Natural killer cell (primary cell): ENCODE results near the gene SNX24. TPM values are rescaled to one million over a fixed set of nuclear protein-coding genes. Genes with fewer than 3 reads are reported as not detected.

Source experiments
- ATAC-seq, 3 donors: fragments of 150-1000 bp in 2 of 3; fragments of 200-7000 bp in 1 of 3; cut with Tn5 transposase; 1 replicate in 1 of 3; 2 replicates in 2 of 3; pipeline ENCODE4 v1.10.0; 2021; ENCODE audit warnings: mild to moderate bottlenecking in 2 of 3, moderate library complexity in 2 of 3
- DNase-seq, 2 donors: peaks; one replicate each; pipeline versions ENCODE4 v3.0.0 to v3.0.0-alpha.2; 2013 to 2021; ENCODE audit warnings: mixed read lengths in 1 of 2
- H3K27ac ChIP-seq: one replicate; pipeline ENCODE4 v1.5.1; 2013; ENCODE audit warnings: mild to moderate bottlenecking, low read length
- H3K27me3 ChIP-seq: one replicate; pipeline ENCODE4 v1.6.1; 2013; ENCODE audit warnings: low read length; ENCODE audit not compliant: control insufficient read depth, insufficient read depth
- H3K36me3 ChIP-seq: one replicate; pipeline ENCODE4 v1.6.1; 2013; ENCODE audit warnings: low read length; ENCODE audit not compliant: control insufficient read depth, insufficient read depth
- H3K4me1 ChIP-seq: one replicate; pipeline ENCODE4 v1.6.1; 2013; ENCODE audit warnings: low read length; ENCODE audit not compliant: control insufficient read depth, insufficient read depth
- H3K4me3 ChIP-seq: one replicate; pipeline ENCODE4 v1.5.1; 2013; ENCODE audit warnings: low read length
- H3K9me3 ChIP-seq: one replicate; pipeline ENCODE4 v1.6.1; 2013; ENCODE audit warnings: low read length; ENCODE audit not compliant: control insufficient read depth, insufficient read depth
- H3K27ac Mint-ChIP-seq, 2 donors: one replicate each; pipeline ENCODE4 v1.8.0; 2022; ENCODE audit warnings: mild to moderate bottlenecking in 2 of 2, mixed read lengths in 2 of 2, moderate library complexity in 1 of 2
- H3K27me3 Mint-ChIP-seq, 2 donors: one replicate each; pipeline ENCODE4 v1.8.0; 2022; ENCODE audit warnings: low read depth in 2 of 2, mixed read lengths in 2 of 2
- H3K36me3 Mint-ChIP-seq: one replicate; pipeline ENCODE4 v1.8.0; 2022; ENCODE audit warnings: mixed read lengths
- H3K4me1 Mint-ChIP-seq, 2 donors: one replicate each; pipeline ENCODE4 v1.8.0; 2022; ENCODE audit warnings: mixed read lengths in 2 of 2
- H3K4me3 Mint-ChIP-seq: one replicate; pipeline ENCODE4 v1.8.0; 2022; ENCODE audit warnings: mild to moderate bottlenecking, moderate library complexity, mixed read lengths
- H3K9me3 Mint-ChIP-seq, 2 donors: one replicate each; pipeline ENCODE4 v1.8.0; 2022; ENCODE audit warnings: mixed read lengths in 2 of 2
- WGBS: methylation state at CpG from one replicate; pipeline ENCODE4 v1.1.7; 2013; ENCODE audit warnings: missing lambda C conversion rate; ENCODE audit not compliant: insufficient coverage; 5-methylcytosine and 5-hydroxymethylcytosine counted together
- intact Hi-C: fragments of 100-400 bp; cut with micrococcal nuclease; formaldehyde crosslinking; loops from one replicate; pipeline ENCODE4 v1.14.2; 2022
- total RNA-seq, 4 donors: library from RNA; stranded (reverse); fragments of 120-200 nt in 1 of 4; gene quantifications; one replicate each; pipeline versions ENCODE4 v1.2.3 to v1.2.4, GENCODE V29; 2013 to 2022
- TF ChIP-seq, protein P1 (sequence below): fragments of 200-600 bp; IDR thresholded peaks from one replicate; pipeline ENCODE4 v1.8.0; 2022; ENCODE audit warnings: antibody characterized with exemption

SNX24 gene
- total RNA-seq, 3 donors from 2014 or later (not counting 1 experiment from before 2014, with no cell fraction given), result 3.6 to 5.2 (median 3.7) TPM

GRCh38 chr5:122877518-122877917, 32.1 kb downstream of the SNX24 start:
- no peaks in the 10 kb centered on the region for H3K4me1 ChIP-seq
- H3K36me3 Mint-ChIP-seq, result no peaks in the 10 kb centered on the region
- H3K27ac Mint-ChIP-seq, result no peak overlapping the region
- H3K27ac ChIP-seq, result no peak overlapping the region
- H3K4me3 ChIP-seq, result no peak overlapping the region
- no peak for DNase-seq
- peaks cover 7 to 21% of the 10 kb centered on the region in 2 donors for H3K4me1 Mint-ChIP-seq
- no peaks in the 10 kb centered on the region for H3K27me3 ChIP-seq
- intact Hi-C loops, result no loop called here
- H3K4me3 Mint-ChIP-seq, result no peak overlapping the region
- no peaks in the 10 kb centered on the region for H3K9me3 ChIP-seq
- no peak for ATAC-seq
- no peaks in the 10 kb centered on the region for H3K27me3 Mint-ChIP-seq
- H3K36me3 ChIP-seq, result no peaks in the 10 kb centered on the region
- H3K9me3 Mint-ChIP-seq, result no peaks in the 10 kb centered on the region
- 13% methylated on average over 1 of the region's 2 CpGs for WGBS
- TF ChIP-seq, protein P1, sequence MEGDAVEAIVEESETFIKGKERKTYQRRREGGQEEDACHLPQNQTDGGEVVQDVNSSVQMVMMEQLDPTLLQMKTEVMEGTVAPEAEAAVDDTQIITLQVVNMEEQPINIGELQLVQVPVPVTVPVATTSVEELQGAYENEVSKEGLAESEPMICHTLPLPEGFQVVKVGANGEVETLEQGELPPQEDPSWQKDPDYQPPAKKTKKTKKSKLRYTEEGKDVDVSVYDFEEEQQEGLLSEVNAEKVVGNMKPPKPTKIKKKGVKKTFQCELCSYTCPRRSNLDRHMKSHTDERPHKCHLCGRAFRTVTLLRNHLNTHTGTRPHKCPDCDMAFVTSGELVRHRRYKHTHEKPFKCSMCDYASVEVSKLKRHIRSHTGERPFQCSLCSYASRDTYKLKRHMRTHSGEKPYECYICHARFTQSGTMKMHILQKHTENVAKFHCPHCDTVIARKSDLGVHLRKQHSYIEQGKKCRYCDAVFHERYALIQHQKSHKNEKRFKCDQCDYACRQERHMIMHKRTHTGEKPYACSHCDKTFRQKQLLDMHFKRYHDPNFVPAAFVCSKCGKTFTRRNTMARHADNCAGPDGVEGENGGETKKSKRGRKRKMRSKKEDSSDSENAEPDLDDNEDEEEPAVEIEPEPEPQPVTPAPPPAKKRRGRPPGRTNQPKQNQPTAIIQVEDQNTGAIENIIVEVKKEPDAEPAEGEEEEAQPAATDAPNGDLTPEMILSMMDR, result no peak

DNA sequence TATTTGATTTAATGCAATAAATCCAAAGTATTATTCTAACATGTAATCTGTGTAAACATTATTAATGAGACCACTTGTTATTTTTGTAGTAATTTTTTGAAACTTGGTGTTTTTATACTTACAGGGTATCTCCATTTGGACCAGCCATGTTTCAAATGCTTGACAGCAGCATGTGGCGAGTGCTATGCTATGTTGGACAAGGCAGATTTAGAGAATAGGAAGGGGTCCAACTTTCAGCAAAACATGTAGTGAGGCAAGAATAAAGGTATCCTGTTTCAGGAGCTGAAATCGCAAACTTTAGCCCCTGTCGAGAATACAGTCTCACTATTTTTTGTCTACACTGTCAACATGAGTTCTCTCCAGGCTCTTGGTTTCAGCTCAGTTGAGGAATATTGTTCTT, 33.7 kb downstream of the SNX24 start:
- no peak overlapping the region for H3K4me3 ChIP-seq
- no peaks in the 10 kb centered on the region for H3K9me3 ChIP-seq
- ATAC-seq (no peak), DNase-seq (no peak)
- Mint-ChIP-seq H3K27ac (no peak overlapping the region), H3K36me3 (no peaks in the 10 kb centered on the region), H3K4me3 (no peak overlapping the region), H3K27me3 (no peaks in the 10 kb centered on the region), H3K9me3 (no peaks in the 10 kb centered on the region), H3K4me1 (peaks cover 6 to 21% of the 10 kb centered on the region in 2 donors)
- TF ChIP-seq, protein P1, result no peak
- intact Hi-C loops, result no loop called here
- H3K27me3 ChIP-seq, result no peaks in the 10 kb centered on the region
- no peaks in the 10 kb centered on the region for H3K36me3 ChIP-seq
- no peaks in the 10 kb centered on the region for H3K4me1 ChIP-seq
- WGBS, result 99% methylated on average over 3 of the region's 3 CpGs
- H3K27ac ChIP-seq, result no peak overlapping the region

- Mint-ChIP-seq H3K4me1 (peaks cover 0 to 15% of the 10 kb centered on the region in 2 donors), H3K36me3 (no peaks in the 10 kb centered on the region), H3K27ac (no peak overlapping the region), H3K4me3 (no peak overlapping the region), H3K9me3 (no peaks in the 10 kb centered on the region), H3K27me3 (no peaks in the 10 kb centered on the region)
- Histone ChIP-seq H3K4me1 (no peaks in the 10 kb centered on the region), H3K27ac (no peak overlapping the region), H3K9me3 (no peaks in the 10 kb centered on the region), H3K27me3 (no peaks in the 10 kb centered on the region), H3K4me3 (no peak overlapping the region), H3K36me3 (no peaks in the 10 kb centered on the region)
- ATAC-seq (no peak), DNase-seq (no peak)
- WGBS, result 93% methylated on average over 3 of the region's 4 CpGs
- TF ChIP-seq, protein P1, result no peak
- intact Hi-C loops, result no loop called here
These were observed 34.8 kb downstream of the SNX24 start for GRCh38 chr5:122880170-122880689.

DNA sequence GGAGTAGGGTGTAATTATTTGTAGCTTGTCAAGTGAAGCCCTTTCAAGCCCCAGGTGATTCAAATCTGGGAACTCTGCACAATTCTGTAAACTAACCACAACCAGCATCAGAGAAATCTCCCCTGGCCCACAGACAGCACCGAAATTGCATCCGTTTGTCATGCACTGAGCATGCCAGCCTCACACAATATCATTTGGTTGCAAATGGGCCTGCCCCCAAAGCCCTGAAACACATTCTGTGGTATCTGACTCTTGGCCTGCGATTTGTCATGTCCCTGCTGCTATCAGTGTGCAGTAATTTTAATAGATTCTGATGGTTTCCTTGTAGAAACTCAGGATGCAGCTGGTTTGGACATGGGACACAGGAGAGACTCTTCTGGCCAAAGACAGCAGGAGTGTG, 35.3 kb downstream of the SNX24 start:
- H3K4me3 Mint-ChIP-seq, result no peak overlapping the region
- Histone ChIP-seq H3K4me1 (no peaks in the 10 kb centered on the region), H3K4me3 (no peak overlapping the region), H3K36me3 (no peaks in the 10 kb centered on the region), H3K27me3 (no peaks in the 10 kb centered on the region), H3K27ac (no peak overlapping the region), H3K9me3 (no peaks in the 10 kb centered on the region)
- TF ChIP-seq, protein P1, result no peak
- peaks cover 0 to 15% of the 10 kb centered on the region in 2 donors for H3K4me1 Mint-ChIP-seq
- H3K36me3 Mint-ChIP-seq, result no peaks in the 10 kb centered on the region
- H3K9me3 Mint-ChIP-seq, result no peaks in the 10 kb centered on the region
- DNase-seq (no peak), ATAC-seq (no peak)
- WGBS, result 69% methylated on average over 3 of the region's 3 CpGs
- no peak overlapping the region for H3K27ac Mint-ChIP-seq
- intact Hi-C loops, result no loop called here
- H3K27me3 Mint-ChIP-seq, result no peaks in the 10 kb centered on the region
